HepG2 (cell line): ENCODE measurements around the gene CTNNA3. TPM values are rescaled to one million over a fixed set of nuclear protein-coding genes. Genes with fewer than 3 reads are reported as not detected.

Source experiments
- ATAC-seq: fragments of 200-7000 bp; cut with Tn5 transposase; 3 replicates; pipeline ENCODE4 v1.9.1; 2020; ENCODE audit warnings: mild to moderate bottlenecking, moderate library complexity
- BruUV-seq: library from RNA; stranded (reverse); fragments of 400-500 nt; replicated peaks from 2 replicates; lab custom pipeline; 2021; lab: Mats Ljungman, UMichigan
- CTCF ChIA-PET: fragments of 300-600 bp; formaldehyde crosslinking; extraction: SDS; loops from one replicate; lab custom pipeline; 2021; ENCODE audit warnings: low total read pairs, inconsistent platforms, low intra/inter-chr PET ratio; lab: Yijun Ruan, JAX
- POLR2A ChIA-PET: fragments of 350-600 bp; sonication (Branson Sonifier 250); formaldehyde crosslinking; loops from one replicate; lab custom pipeline; 2020; ENCODE audit warnings: antibody characterized with exemption, inconsistent platforms; lab: Yijun Ruan, JAX
- DNase-seq: peaks from one replicate; pipeline ENCODE4 v3.0.0-alpha.2; 2015; ENCODE audit warnings: low spot score
- FAIRE-seq: peaks from 3 replicates; lab custom pipeline; 2011; peaks lifted over from hg19 to GRCh38; lab: Jason Lieb, UNC
- H2AFZ ChIP-seq: one replicate; pipeline ENCODE4 v1.6.1; 2011; ENCODE audit warnings: low read length, inconsistent platforms
- H3K27ac ChIP-seq: fragments of 300-600 bp; 3 replicates; pipeline ENCODE4 v1.8.0; 2011; ENCODE audit warnings: mixed run types, mild to moderate bottlenecking, mixed read lengths, low read length, inconsistent platforms; ENCODE audit not compliant: insufficient read depth; ENCODE audit errors: extremely low read length
- H3K27me3 ChIP-seq, 2 experiments: fragments of 200-600 bp in 1 of 2; 2 replicates in 1 of 2; 3 replicates in 1 of 2; pipeline versions ENCODE4 v1.6.0 to v1.8.0; 2011; ENCODE audit warnings: low read length in 2 of 2, mild to moderate bottlenecking in 2 of 2, moderate library complexity in 2 of 2, inconsistent platforms in 1 of 2; ENCODE audit not compliant: insufficient read depth in 2 of 2, control insufficient read depth in 1 of 2
- H3K36me3 ChIP-seq, 2 experiments: fragments of 200-600 bp in 1 of 2; replicated peaks in 1 of 2; 2 replicates in 1 of 2; 3 replicates in 1 of 2; pipeline versions ENCODE4 v1.5.1 to v1.8.0; 2011; ENCODE audit warnings: low read length in 2 of 2, inconsistent platforms in 1 of 2; ENCODE audit not compliant: insufficient read depth in 2 of 2, control insufficient read depth in 1 of 2
- H3K4me1 ChIP-seq: 2 replicates; pipeline ENCODE4 v1.5.1; 2012; ENCODE audit warnings: low read length, inconsistent platforms; ENCODE audit not compliant: insufficient read depth
- H3K4me2 ChIP-seq: 2 replicates; pipeline ENCODE4 v1.6.0; 2011; ENCODE audit warnings: low read depth, low read length, inconsistent platforms
- H3K4me3 ChIP-seq, 3 experiments: fragments of 200-600 bp in 1 of 3; sonication (generic), shearing (Covaris generic) in 1 of 3; replicated peaks in 1 of 3; 2 replicates each; pipeline ENCODE4 v1.5.1; 2011 to 2016; ENCODE audit warnings: low read length in 3 of 3, inconsistent platforms in 2 of 3, low read depth in 2 of 3, mild to moderate bottlenecking in 2 of 3, control low read depth in 1 of 3, mixed read lengths in 1 of 3; ENCODE audit not compliant: insufficient read depth in 1 of 3
- H3K79me2 ChIP-seq: one replicate; pipeline ENCODE4 v1.6.1; 2011; ENCODE audit warnings: low read length, inconsistent platforms; ENCODE audit not compliant: insufficient read depth
- H3K9ac ChIP-seq: 2 replicates; pipeline ENCODE4 v1.6.0; 2011; ENCODE audit warnings: mild to moderate bottlenecking, low read depth, low read length, inconsistent platforms; ENCODE audit not compliant: insufficient read depth
- H3K9me3 ChIP-seq: 2 replicates; pipeline ENCODE4 v1.5.1; 2012; ENCODE audit warnings: mild to moderate bottlenecking, low read length
- H4K20me1 ChIP-seq: 2 replicates; pipeline ENCODE4 v1.6.0; 2011; ENCODE audit warnings: inconsistent platforms, mild to moderate bottlenecking, low read length, moderate library complexity; ENCODE audit not compliant: insufficient read depth
- ARID5B ChIP-seq: IDR thresholded peaks from 2 replicates; pipeline ENCODE4 v1.4.0; 2020; ENCODE audit warnings: mild to moderate bottlenecking, missing genetic modification reagents
- CBFB ChIP-seq: sonication (generic); formaldehyde crosslinking; IDR thresholded peaks from 2 replicates; pipeline ENCODE4 v1.4.0; 2020; ENCODE audit warnings: missing genetic modification reagents
- KDM2A ChIP-seq: sonication (generic); formaldehyde crosslinking; IDR thresholded peaks from 2 replicates; pipeline ENCODE4 v1.4.0; 2020; ENCODE audit warnings: low read depth, missing genetic modification reagents, borderline replicate concordance
- LCORL ChIP-seq, 2 experiments: fragments of 450-650 bp in 1 of 2; sonication (generic) in 1 of 2; formaldehyde crosslinking in 1 of 2; IDR thresholded peaks; 2 replicates each; pipeline versions ENCODE4 v1.5.0 to v1.6.1; 2017 to 2020; ENCODE audit warnings: antibody characterized with exemption in 1 of 2, missing genetic modification reagents in 1 of 2
- MATR3 ChIP-seq: sonication (generic); formaldehyde crosslinking; IDR thresholded peaks from 2 replicates; pipeline ENCODE4 v1.4.0; 2020; ENCODE audit warnings: missing genetic modification reagents
- MIER3 ChIP-seq: IDR thresholded peaks from 2 replicates; pipeline ENCODE4 v1.6.1; 2016; ENCODE audit warnings: missing compliant biosample characterization, borderline replicate concordance
- SMYD3 ChIP-seq: sonication (generic); formaldehyde crosslinking; IDR thresholded peaks from 2 replicates; pipeline ENCODE4 v1.8.1; 2023; ENCODE audit warnings: mild to moderate bottlenecking, missing genetic modification reagents
- SP4 ChIP-seq: sonication (generic); formaldehyde crosslinking; IDR thresholded peaks from 2 replicates; pipeline ENCODE4 v1.8.1; 2023; ENCODE audit warnings: mild to moderate bottlenecking, missing genetic modification reagents
- TFE3 ChIP-seq: IDR thresholded peaks from 2 replicates; pipeline ENCODE4 v1.6.1; 2016
- THAP8 ChIP-seq: sonication (generic); formaldehyde crosslinking; IDR thresholded peaks from 2 replicates; pipeline ENCODE4 v1.5.1; 2020; ENCODE audit warnings: missing genetic modification reagents, mild to moderate bottlenecking, borderline replicate concordance
- ZFP1 ChIP-seq: IDR thresholded peaks from 2 replicates; pipeline ENCODE4 v1.6.1; 2016
- ZNF34 ChIP-seq: sonication (generic); formaldehyde crosslinking; IDR thresholded peaks from 2 replicates; pipeline ENCODE4 v1.4.0; 2020; ENCODE audit warnings: mild to moderate bottlenecking, missing genetic modification reagents, borderline replicate concordance
- ZSCAN5A ChIP-seq: sonication (generic); formaldehyde crosslinking; IDR thresholded peaks from 2 replicates; pipeline ENCODE4 v1.8.0; 2022; ENCODE audit warnings: mild to moderate bottlenecking, missing genetic modification reagents, borderline replicate concordance
- WGBS: methylation state at CpG from one replicate; pipeline ENCODE4 v1.1.6; 2017; ENCODE audit warnings: low lambda C conversion rate; 5-methylcytosine and 5-hydroxymethylcytosine counted together
- in situ Hi-C: cut with HindIII; loops from 2 replicates; pipeline ENCODE4 v1.10.0; 2017; ENCODE audit warnings: low pct_unique_long_range_greater_than_20kb; ENCODE audit not compliant: extremely low pct_ligation_motif_present
- intact Hi-C: fragments of 100-400 bp; cut with micrococcal nuclease; formaldehyde crosslinking; loops from one replicate; pipeline ENCODE4 v1.10.0; 2022; ENCODE audit not compliant: unreplicated experiment
- polyA plus RNA-seq, 8 experiments: library from polyadenylated mRNA; depleted of rRNA in 3 of 8; stranded (reverse) in 7 of 8; unstranded in 1 of 8; fragments of >200 nt; fragmentation: Illumina TruSeq in 4 of 8; extraction: Trizol in 4 of 8; gene quantifications; 2 replicates each; pipeline versions ENCODE4 v1.2.1 to v1.2.3, GENCODE V29; 2011 to 2016; ENCODE audit warnings: low read depth in 4 of 8, missing spikeins in 1 of 8, mixed read lengths in 1 of 8; ENCODE audit not compliant: insufficient read depth in 1 of 8
- total RNA-seq, 5 experiments: library from RNA; depleted of rRNA; stranded (reverse); fragments of >200 nt; fragmentation: Illumina TruSeq; extraction: Trizol; gene quantifications; 2 replicates each; pipeline ENCODE4 v1.2.3, GENCODE V29; 2016; ENCODE audit warnings: low read depth in 1 of 5
- TF ChIP-seq, protein P1 (sequence below): sonication (generic); formaldehyde crosslinking; IDR thresholded peaks from 2 replicates; pipeline ENCODE4 v1.4.0; 2020; ENCODE audit warnings: missing genetic modification reagents

The CTNNA3 gene
- total and polyA plus RNA-seq, 2 of the 13 experiments (the other 11 are each of a cell fraction or from before 2014, with no cell fraction given): not detected

DNA sequence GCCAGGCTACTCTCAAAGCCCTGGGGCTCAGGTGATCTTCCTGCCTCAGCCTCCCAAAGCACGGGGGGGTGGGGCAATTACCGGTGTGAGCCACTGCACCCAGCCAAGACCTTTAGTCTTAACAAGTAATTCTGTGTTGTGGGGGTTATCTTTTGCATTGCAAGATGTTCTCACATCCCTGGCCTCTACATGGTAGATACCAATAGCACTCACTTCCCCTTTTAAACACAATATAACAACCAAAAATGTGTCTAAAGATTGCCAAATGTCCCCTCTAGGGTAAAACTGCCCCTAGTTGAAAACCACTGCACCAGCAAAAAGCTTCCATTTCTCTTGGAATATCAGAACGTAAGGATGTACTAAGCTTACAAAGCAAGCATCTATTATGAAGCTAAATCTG is 225.0 kb downstream of the CTNNA3 start (continued):
- TF ChIP-seq, protein P1, sequence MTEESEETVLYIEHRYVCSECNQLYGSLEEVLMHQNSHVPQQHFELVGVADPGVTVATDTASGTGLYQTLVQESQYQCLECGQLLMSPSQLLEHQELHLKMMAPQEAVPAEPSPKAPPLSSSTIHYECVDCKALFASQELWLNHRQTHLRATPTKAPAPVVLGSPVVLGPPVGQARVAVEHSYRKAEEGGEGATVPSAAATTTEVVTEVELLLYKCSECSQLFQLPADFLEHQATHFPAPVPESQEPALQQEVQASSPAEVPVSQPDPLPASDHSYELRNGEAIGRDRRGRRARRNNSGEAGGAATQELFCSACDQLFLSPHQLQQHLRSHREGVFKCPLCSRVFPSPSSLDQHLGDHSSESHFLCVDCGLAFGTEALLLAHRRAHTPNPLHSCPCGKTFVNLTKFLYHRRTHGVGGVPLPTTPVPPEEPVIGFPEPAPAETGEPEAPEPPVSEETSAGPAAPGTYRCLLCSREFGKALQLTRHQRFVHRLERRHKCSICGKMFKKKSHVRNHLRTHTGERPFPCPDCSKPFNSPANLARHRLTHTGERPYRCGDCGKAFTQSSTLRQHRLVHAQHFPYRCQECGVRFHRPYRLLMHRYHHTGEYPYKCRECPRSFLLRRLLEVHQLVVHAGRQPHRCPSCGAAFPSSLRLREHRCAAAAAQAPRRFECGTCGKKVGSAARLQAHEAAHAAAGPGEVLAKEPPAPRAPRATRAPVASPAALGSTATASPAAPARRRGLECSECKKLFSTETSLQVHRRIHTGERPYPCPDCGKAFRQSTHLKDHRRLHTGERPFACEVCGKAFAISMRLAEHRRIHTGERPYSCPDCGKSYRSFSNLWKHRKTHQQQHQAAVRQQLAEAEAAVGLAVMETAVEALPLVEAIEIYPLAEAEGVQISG: no peak
- TF ChIP-seq ZFP1 (CRISPR knock-in tag): no peak
- TF ChIP-seq ZNF34 (CRISPR knock-in tag): no peak

- Histone ChIP-seq H4K20me1 (no peaks in the 10 kb centered on the region), H3K9me3 (no peaks in the 10 kb centered on the region), H3K36me3 (no peaks in the 10 kb centered on the region), H2AFZ (no peak overlapping the region), H3K27ac (no peak overlapping the region), H3K79me2 (no peaks in the 10 kb centered on the region), H3K4me1 (no peaks in the 10 kb centered on the region), H3K4me2 (no peak overlapping the region), H3K27me3 (no peaks in the 10 kb centered on the region), H3K9ac (no peak overlapping the region), H3K4me3 (no peak overlapping the region)
- DNase-seq (no peak), ATAC-seq (no peak), FAIRE-seq (no peak)
- intact Hi-C loops (no loop called here), in situ Hi-C loops (no loop called here)
- ChIA-PET CTCF (no interaction called here), POLR2A (no interaction called here)
- 3% methylated on average over 3 of the region's 3 CpGs for WGBS
- BruUV-seq: no TSS peak
- TF ChIP-seq KDM2A (no peak), MIER3 (no peak), SMYD3 (CRISPR knock-in tag) (no peak), THAP8 (CRISPR knock-in tag) (no peak), LCORL (IDR thresholded peaks at IDR 0.05) (no peak), LCORL (CRISPR knock-in tag; IDR thresholded peaks at IDR 0.05) (no peak), TFE3 (CRISPR knock-in tag) (no peak), MATR3 (CRISPR knock-in tag) (no peak), CBFB (CRISPR knock-in tag) (no peak), ZSCAN5A (CRISPR knock-in tag) (no peak), ARID5B (no peak), SP4 (CRISPR knock-in tag) (no peak)
Measured at GRCh38 chr10:67464278-67464677, 231.7 kb downstream of the CTNNA3 start.
